Esophagus muscularis mucosa (tissue), 4 donors: ENCODE data around the gene ACTN3. TPM values are rescaled to one million over a fixed set of nuclear protein-coding genes. Genes with fewer than 3 reads are reported as not detected.

ENCODE experiments used
- DNase-seq: peaks from one replicate; pipeline ENCODE4 v3.0.0-alpha.2; 2017; ENCODE audit errors: extremely low spot score
- H3K27ac ChIP-seq, 4 donors: fragments of 200-600 bp; sonication (generic); replicated peaks in 1 of 4; 1 replicate in 3 of 4; 2 replicates in 1 of 4; pipeline ENCODE4 v1.5.1; 2016 to 2019; ENCODE audit warnings: mild to moderate bottlenecking in 1 of 4
- H3K27me3 ChIP-seq, 4 donors: fragments of 200-600 bp; sonication (generic); one replicate each; pipeline versions ENCODE4 v1.5.1 to v1.6.0; 2016 to 2019
- H3K36me3 ChIP-seq, 4 donors: fragments of 200-600 bp; sonication (generic); one replicate each; pipeline ENCODE4 v1.5.1; 2016 to 2019
- H3K4me1 ChIP-seq, 4 donors: fragments of 200-600 bp; sonication (generic); one replicate each; pipeline ENCODE4 v1.5.1; 2016 to 2019
- H3K4me3 ChIP-seq, 4 donors: fragments of 200-600 bp; sonication (generic); 1 replicate in 2 of 4; 2 replicates in 2 of 4; pipeline ENCODE4 v1.5.1; 2016 to 2019; ENCODE audit warnings: mild to moderate bottlenecking in 4 of 4, moderate library complexity in 1 of 4
- H3K9me3 ChIP-seq, 4 donors: fragments of 200-600 bp; sonication (generic); 1 replicate in 3 of 4; 2 replicates in 1 of 4; pipeline ENCODE4 v1.5.1; 2016 to 2019
- CTCF ChIP-seq, 3 experiments: fragments of 200-600 bp in 2 of 3; fragments of 450-650 bp in 1 of 3; sonication (generic) in 2 of 3; IDR thresholded peaks; one replicate each; pipeline ENCODE4 v1.5.1; 2017 to 2019; ENCODE audit warnings: antibody characterized with exemption in 3 of 3, mild to moderate bottlenecking in 2 of 3, moderate library complexity in 1 of 3
- EP300 ChIP-seq: sonication (generic); formaldehyde crosslinking; IDR thresholded peaks from one replicate; pipeline ENCODE4 v1.6.1; 2017; ENCODE audit warnings: antibody characterized with exemption
- POLR2A ChIP-seq: fragments of 450-650 bp; IDR thresholded peaks from one replicate; pipeline ENCODE4 v1.6.1; 2017; ENCODE audit warnings: antibody characterized with exemption, moderate library complexity, mild to moderate bottlenecking, low read depth
- POLR2AphosphoS5 ChIP-seq, 2 donors: sonication (generic); formaldehyde crosslinking; IDR thresholded peaks; one replicate each; pipeline ENCODE4 v1.6.1; 2017; ENCODE audit warnings: antibody characterized with exemption in 2 of 2
- WGBS: methylation state at CpG from one replicate; pipeline ENCODE4 v1.1.5; 2018; 5-methylcytosine and 5-hydroxymethylcytosine counted together
- intact Hi-C: fragments of 100-400 bp; cut with DNase I; formaldehyde crosslinking; loops from one replicate; pipeline ENCODE4 v1.15.1; 2023
- total RNA-seq, 4 donors: library from RNA; depleted of rRNA; stranded (reverse); fragments of >200 nt; gene quantifications; one replicate each; pipeline versions ENCODE4 v1.1.0 to v1.2.1, GENCODE V29; 2016

ACTN3 gene
- total RNA-seq, 4 donors from 2014 or later = not detected

GRCh38 chr11:66546966-66547661 lies 411 bp downstream of the ACTN3 start:
- DNase-seq = no peak
- Histone ChIP-seq H3K4me1 (peaks cover 28 to 48% (median 38%) of the 10 kb centered on the region in 4 donors), H3K9me3 (no peaks in the 10 kb centered on the region), H3K4me3 (peak overlapping the region; percentile 78 to 83 (median 82)), H3K27me3 (no peaks in the 10 kb centered on the region), H3K36me3 (peaks cover 0 to 16% (median 11%) of the 10 kb centered on the region in 4 donors), H3K27ac (peak overlapping the region; percentile 78 to 87 (median 85))
- WGBS = 39% methylated on average over 13 of the region's 18 CpGs
- intact Hi-C loops = no loop called here
- TF ChIP-seq POLR2AphosphoS5 (IDR thresholded peaks at IDR 0.05) (no peak), EP300 (no peak), CTCF (IDR thresholded peaks at IDR 0.05) (no peak), POLR2A (no peak)

DNA sequence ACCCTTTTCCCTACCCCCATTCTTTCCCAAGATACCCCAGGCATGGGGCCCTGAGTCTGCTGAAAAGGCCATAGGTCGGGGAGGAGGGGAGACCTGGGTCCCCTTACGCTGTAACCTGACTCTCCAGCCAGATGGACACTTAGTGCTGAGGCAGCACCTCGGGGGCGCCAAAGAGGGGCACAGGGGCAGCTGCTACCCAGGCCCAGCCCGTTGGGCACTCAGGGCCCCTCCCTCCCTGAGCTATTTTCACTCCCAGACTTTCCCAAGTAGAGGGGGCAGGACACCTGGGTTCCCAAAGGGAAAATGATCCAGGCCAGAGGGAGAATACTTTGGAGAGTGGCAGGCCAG lies 933 bp downstream of the ACTN3 start:
- 54% methylated on average over 4 of the region's 5 CpGs for WGBS

DNA sequence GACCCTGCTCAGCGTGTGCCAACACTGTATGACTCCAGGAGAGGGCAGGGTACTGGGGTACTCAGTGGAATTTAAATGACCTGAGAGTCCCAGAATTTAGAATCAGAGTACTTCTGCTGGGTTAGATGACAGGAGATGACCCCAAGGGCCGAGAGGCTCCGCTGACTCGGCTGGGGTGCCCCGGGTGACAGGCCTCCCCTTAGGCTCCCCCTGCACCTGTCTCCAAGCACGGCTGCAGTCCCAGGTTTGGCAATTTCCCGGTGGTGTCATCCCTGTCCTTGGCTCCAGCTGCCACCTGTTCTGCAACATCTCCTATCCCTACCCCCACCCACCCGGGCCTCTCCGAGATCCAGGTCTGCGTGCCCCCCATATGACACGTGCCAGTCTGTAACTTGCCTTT lies 1.3 kb downstream of the ACTN3 start:
- peaks cover 0 to 6% (median 3%) of the 10 kb centered on the region in 4 donors for H3K36me3 ChIP-seq
- 69% methylated on average over 10 of the region's 11 CpGs for WGBS
- TF ChIP-seq EP300 = no peak
- no peak for TF ChIP-seq POLR2A
- no peak for TF ChIP-seq CTCF (IDR thresholded peaks at IDR 0.05)
- TF ChIP-seq POLR2AphosphoS5 (IDR thresholded peaks at IDR 0.05) = no peak
- no peak overlapping the region for H3K4me3 ChIP-seq
- H3K27me3 ChIP-seq = no peaks in the 10 kb centered on the region
- H3K9me3 ChIP-seq = no peaks in the 10 kb centered on the region
- H3K27ac ChIP-seq = no peak overlapping the region
- no peak for DNase-seq
- intact Hi-C loops = no loop called here
- H3K4me1 ChIP-seq = peaks cover 28 to 47% (median 35%) of the 10 kb centered on the region in 4 donors

More for the DNA sequence above, 933 bp downstream of the ACTN3 start:
- Histone ChIP-seq H3K4me1 (peaks cover 28 to 48% (median 37%) of the 10 kb centered on the region in 4 donors), H3K27ac (peak overlapping the region in 3 of 4 donors; percentile 78 to 87 (median 84)), H3K36me3 (peaks cover 0 to 10% (median 6%) of the 10 kb centered on the region in 4 donors), H3K4me3 (no peak overlapping the region), H3K27me3 (no peaks in the 10 kb centered on the region), H3K9me3 (no peaks in the 10 kb centered on the region)
- TF ChIP-seq POLR2AphosphoS5 (IDR thresholded peaks at IDR 0.05) (no peak), EP300 (no peak), POLR2A (no peak), CTCF (IDR thresholded peaks at IDR 0.05) (no peak)
- DNase-seq = no peak
- intact Hi-C loops = no loop called here

- Histone ChIP-seq H3K4me1 (peaks cover 22 to 38% (median 27%) of the 10 kb centered on the region in 4 donors), H3K27me3 (no peaks in the 10 kb centered on the region), H3K9me3 (no peaks in the 10 kb centered on the region), H3K36me3 (no peaks in the 10 kb centered on the region), H3K4me3 (no peak overlapping the region), H3K27ac (no peak overlapping the region)
- TF ChIP-seq CTCF (IDR thresholded peaks at IDR 0.05) (no peak), EP300 (no peak), POLR2AphosphoS5 (IDR thresholded peaks at IDR 0.05) (no peak), POLR2A (no peak)
- intact Hi-C loops = no loop called here
- no peak for DNase-seq
- WGBS = 59% methylated on average over 16 of the region's 16 CpGs
Measured at GRCh38 chr11:66548774-66549630, 2.3 kb downstream of the ACTN3 start.
